GM18511 (cell line): ENCODE data around the gene HIPK1.

Experiments
- ATAC-seq: cut with Tn5 transposase; IDR thresholded peaks from one replicate; pipeline ENCODE4 v1.9.1; 2021; ENCODE audit warnings: mild to moderate bottlenecking, moderate library complexity; ENCODE audit not compliant: unreplicated experiment

The HIPK1 gene

DNA sequence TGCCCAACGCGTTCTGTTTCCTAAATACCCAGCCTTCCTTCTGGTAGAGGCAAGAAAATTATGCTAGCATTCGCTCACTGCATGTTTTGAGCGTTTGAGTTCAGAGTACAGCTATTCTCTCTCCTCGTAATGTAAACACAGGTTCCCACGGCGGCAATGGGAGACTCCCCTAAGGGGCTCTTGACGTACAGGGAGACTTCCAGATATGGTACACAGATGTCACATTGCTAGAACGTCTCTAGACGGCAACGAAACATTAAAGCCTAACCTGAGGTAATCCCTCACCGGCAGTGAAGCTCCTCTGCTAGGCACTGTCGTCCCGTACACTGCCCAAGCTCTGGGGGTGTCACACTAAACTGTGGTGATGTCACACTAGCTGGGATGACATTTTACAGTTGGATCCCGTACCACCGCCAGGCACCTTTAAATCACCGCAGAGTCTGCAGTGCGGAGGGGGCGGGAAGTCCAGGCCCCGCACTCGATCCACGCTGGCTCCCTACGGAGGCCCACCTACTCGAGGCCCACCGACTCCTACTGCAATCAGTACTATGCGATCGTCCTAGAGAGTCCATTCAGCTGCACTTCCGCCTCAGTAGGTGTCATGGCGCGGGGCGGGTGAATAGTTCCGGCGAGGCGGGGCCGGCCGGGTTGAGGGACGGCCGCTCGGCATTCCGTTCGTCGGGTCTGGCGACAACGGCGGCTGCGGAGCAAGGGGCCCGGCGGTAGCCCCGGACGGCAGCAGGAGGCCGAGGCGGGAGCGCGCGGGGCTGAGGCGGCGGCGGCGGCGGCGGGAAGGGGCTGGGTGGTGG lies at the start of gene HIPK1:
Gene HIPK1 (plus strand): TSS at position 384 of the 809 bp plus-strand sequence.
- ATAC-seq: peak; percentile 73

DNA sequence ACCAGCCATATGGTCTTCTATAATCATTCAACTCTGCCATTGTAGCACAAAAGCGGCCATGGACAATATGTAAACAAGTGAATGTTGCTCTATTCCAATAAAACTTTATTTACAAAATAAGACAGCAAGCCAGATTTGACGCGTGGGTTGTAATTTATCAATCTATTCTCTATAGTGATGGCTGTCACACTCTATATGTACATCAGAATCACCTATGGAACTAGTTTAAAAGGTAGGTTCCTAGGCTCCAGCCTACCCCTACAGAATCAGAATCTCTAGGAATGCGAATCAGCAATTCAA lies 49.4 kb upstream of the HIPK1 start:
- no peak for ATAC-seq

- ATAC-seq: no peak
Observed at GRCh38 chr1:113881661-113882060, 47.5 kb upstream of the HIPK1 start.

DNA sequence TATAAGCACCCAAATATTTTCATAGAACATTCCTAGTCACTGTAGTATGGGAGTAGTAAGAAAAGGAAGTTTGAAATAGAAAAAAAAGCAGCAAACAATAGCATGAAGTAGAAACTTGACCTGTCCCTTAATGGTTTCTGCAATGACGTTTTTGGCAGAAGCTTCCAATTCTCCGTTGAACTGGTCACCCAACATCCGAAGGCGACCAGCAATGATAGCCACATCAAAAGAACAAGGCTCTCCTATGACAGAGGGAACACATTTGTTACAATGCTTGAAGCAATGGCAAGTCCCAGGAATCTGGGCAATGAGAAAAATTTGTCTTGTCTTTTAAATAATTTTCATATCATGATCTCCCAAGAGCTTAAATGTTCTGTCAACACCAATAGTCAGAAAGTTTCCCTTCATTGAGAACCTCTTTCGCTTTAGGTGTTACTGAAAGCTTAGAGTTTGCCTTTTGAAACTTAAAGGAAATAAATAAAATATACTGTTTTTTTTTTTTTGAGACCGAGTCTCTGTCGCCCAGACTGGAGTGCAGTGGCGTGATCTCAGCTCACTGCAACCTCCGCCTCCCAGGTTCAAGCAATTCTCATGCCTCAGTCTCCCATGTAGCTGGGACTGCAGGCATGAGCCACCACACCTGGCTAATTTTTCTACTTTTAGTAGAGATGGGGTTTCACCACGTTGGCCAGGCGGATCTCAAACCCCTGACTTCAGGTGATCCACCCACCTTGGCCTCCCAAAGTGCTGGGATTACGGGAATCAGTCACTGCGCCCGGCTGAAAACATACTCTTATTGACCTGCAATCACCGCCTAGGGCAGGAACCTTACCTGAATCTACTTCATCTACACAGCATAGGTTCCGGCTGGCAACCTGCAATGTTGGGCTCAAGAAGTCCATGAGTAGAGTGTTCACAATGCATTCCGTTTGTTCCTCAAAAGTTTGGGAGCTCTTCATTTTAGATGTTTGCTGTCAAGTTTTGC lies 42.4 kb upstream of the HIPK1 start:
- no peak for ATAC-seq

GRCh38 chr1:113887402-113888175 lies 41.5 kb upstream of the HIPK1 start, which contains the start of gene BCL2L15:
TSS of gene BCL2L15 (minus strand) at chr1:113887581. CDS start at chr1:113887375, 206 bp downstream.
- no peak for ATAC-seq

DNA sequence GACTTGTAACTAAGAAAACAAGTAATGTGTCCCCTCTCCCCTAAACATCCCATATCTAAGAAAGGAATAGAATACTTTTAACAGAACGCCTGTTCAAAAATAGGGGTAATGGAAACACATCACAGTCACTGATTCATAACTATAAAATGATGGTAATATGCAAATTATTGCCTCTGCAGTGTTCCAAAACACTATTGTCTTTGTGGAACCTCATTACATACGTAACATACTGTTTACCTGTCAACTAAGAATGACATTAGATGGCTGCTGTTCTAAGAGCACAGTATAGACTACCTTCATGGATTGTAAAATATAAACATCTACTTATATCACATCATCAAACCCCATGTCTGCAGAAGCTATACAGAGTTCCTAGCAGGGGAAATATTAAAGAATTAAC lies 38.3 kb upstream of the HIPK1 start:
- no peak for ATAC-seq

DNA sequence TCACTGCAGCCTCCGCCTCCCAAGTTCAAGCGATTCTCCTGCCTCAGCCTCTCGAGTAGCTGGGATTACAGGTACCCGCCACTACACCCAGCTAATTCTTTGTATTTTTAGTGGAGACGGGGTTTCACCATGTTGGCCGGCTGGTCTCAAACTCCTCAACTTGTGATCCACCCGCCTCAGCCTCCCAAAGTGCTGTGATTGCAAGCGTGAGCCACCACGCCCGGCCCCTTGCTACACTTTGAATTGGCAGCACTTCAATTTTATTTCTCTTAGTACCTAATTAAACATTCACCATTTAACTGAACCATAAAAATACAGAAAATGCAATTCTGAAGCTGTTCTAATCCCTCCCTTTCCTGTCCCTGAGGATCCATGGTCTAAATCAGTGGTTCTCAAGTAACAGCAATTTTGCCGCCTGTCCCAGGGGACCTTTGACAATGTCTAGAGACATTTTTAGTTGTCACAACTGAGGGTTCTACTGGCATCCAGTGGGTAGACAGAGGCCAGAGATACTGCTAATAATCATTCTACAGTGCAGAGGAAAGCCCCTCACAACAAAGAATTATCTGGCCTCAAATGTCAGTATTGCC lies 37.4 kb upstream of the HIPK1 start:
- no peak for ATAC-seq

GRCh38 chr1:113893267-113893666 lies 35.9 kb upstream of the HIPK1 start:
- ATAC-seq: no peak

- no peak for ATAC-seq
Observed at GRCh38 chr1:113895098-113895497, 34.0 kb upstream of the HIPK1 start.

GRCh38 chr1:113895961-113896360 lies 33.2 kb upstream of the HIPK1 start:
- ATAC-seq: no peak

GRCh38 chr1:113898241-113898814 lies 30.8 kb upstream of the HIPK1 start:
- ATAC-seq: no peak

DNA sequence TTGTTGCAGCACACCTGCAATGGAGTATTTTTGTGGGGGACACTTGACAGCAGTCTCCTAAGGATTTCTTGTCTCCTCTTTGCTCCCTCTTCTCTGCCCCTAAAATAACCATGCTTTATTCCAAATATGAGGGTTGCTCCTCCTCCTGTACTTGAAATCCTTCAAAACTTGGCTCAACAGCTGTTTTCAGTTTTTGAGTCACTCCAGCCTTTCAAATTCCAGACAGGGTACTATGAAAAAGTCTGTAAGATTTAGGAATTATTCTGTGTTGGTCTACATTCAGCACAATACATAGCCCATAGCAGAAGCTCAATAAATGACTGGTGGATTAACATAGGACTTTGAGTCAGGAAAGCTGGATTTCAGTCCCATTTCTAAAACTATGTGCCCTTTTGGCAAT lies 30.0 kb upstream of the HIPK1 start:
- ATAC-seq: no peak

GRCh38 chr1:113901191-113901590 lies 27.9 kb upstream of the HIPK1 start:
- no peak for ATAC-seq

DNA sequence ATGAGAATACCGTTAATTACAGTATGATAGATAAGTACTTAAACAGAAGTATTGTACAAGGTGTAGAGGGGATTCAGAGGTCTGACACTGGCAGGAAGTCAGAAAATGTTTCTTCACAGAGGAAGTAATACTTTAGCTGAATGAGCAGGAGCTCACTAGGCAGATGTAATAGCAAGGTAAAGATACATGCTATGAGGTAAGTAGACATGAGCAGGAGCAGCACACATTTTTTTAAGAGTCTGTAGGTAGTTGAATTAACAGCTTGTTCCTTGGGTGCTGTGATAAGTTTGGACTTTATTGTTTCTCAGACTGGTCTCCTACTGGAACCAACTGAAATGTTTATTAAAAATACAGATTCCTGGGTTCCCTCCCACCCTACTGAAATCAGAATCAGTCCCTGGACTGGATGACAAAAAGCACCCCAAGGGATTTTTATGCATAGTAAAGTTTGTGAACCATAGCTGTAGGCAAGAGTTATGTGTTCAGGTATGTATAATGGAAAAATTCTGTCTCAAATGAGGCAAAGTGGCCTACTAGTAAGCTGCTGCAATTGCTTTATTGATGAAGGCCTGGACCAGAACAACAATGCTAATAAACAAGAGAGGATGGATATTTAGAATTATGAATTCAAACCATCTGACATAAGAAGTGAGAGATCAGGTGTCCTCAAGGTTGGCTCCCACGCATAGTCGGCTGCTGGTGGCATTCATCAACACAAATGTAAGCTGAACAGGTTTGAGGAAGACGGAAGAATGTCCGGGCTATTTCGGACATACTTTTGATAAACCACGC lies 25.4 kb upstream of the HIPK1 start:
- ATAC-seq: no peak

DNA sequence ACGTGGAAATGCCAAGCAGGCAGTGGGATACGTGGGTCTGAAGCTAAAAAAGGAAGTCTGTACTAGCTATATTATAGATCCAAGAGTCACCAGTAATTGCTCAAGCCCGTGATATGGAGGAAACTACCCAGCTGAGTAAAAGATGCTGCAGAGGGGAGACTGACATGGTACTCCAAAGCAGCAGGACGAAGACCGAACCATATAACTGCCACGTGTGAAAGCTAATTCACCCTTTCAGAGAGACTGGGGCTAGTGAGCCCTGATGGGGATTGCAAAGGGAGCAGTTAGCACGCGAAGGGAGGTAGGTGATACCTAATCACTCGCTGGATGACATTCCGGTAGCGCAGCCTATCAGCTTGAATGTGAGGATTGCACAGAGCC lies 24.8 kb upstream of the HIPK1 start:
- peak; percentile 39 for ATAC-seq

DNA sequence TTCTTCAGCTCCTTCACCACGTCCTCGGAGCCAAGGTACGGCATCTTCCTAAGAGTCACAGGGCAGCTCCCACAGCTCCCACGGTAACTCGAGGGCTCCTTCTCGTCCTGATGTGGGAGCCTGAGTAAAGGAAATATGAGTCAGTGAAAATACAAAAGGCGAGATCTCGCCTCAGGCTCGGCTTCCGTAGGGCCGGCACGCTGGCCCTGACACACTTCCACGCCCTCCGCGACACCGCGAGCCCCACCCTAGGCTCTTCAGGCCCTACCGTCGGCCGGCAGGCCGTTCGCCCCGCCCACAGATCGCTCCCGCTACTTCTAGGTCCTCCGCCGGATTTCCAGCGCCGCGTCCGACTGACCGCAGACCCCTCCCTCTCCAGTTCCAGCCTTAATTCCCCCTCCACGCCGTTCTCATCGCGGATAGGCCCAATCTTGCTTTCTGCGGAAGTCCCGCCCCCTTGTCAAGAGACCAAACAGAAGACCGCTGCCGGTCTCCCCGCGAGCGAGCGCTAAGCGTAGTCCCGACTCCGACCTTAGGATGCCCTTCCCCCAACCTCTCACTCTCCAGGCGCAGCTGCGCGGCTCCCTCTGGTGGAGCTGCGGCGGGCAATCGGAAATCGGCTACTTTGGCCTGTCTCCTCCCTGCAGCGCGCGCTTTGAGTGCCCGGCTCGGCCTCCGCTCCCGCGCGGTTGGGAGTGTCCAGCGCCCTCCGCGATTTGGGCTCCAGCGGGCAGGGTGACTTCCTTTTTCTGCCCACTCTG lies 24.3 kb upstream of the HIPK1 start, which contains the start of the genes AP4B1 and DCLRE1B:
Gene AP4B1 (minus strand): TSS at position 126 of the 761 bp plus-strand sequence. CDS start 82 bp downstream, at position 44.
Gene DCLRE1B (plus strand): TSS at position 653 of the 761 bp plus-strand sequence. CDS start 261 bp downstream, outside the sequence.
- ATAC-seq: peak; percentile 92

- peak; percentile 6 for ATAC-seq
Observed at GRCh38 chr1:113905435-113905861, 23.7 kb upstream of the HIPK1 start.

DNA sequence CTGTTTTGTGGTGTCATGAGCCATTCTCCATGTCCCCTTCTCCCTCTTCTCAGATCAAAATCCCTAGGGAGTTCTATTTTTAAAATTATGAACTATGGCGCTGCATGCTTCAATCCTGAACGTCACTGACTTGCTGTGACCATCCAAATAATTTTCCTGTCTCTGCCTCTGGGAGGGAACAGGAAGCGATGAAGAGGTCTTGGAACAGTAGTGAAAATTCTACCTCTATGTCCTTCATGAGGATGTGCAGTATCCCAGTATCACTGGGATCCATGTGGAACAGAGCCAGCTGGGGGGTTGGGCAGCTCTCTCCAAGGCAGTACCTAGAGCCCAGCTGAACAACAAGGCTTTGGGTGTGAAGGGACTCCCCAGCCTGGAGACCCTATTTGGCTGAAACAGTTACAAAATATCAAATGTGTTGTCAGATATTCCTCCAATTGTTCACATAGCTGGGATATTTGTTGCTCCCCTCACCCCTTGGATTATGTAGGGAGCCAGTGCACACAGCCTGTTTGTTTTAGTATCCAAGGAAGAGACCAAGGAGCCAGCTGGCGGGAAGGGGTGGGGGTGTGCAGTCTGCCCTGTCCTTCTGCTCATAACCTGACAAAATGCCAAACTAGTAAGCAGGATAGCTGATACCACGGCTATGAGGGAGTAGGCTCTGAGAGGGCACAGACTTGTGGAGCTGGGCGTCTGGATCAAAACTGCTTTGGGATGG lies 16.4 kb upstream of the HIPK1 start:
- ATAC-seq: no peak
